ENCODE measurements around the gene ADAMTS14. TPM values are rescaled to one million over a fixed set of nuclear protein-coding genes. Genes with fewer than 3 reads are reported as not detected.

ADAMTS14 gene
- total and polyA plus RNA-seq, 8 donors: 2.4 to 10.0 (median 6.6) TPM

DNA sequence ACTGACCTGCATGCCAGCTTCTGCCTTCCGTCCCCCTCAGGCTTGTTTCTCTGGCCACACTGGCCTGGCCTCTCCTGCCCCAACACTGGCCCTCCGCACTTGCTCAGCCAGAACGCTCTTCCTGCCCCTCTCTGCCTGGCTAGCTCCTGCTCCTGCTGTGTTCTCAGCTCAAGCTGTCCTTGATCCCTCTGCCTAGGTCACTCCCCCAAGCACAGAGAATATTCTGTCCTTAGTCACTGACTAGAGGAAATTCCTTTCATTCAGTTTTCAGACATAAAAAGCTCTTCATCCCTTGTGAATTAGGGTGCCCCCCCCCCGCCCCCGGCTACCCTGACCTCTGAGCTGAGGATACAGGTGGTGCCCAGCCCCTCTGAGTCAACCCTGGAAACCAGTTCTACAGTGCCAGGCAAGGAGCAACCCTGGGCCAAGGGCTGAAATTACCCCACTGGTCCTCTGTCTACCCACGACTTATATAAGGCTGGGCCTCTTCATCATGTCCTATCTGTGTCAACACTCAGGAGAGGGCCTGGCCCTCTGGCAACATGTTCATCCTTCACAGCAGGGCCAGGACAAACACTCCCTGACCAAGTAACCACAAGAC, 136.8 kb downstream of the ADAMTS14 start:
- Histone ChIP-seq H3K4me1 (no peaks in the 10 kb centered on the region), H3K9me3 (no peaks in the 10 kb centered on the region), H3K36me3 (no peaks in the 10 kb centered on the region), H3K27me3 (no peaks in the 10 kb centered on the region), H3K4me3 (no peak overlapping the region), H3K27ac (no peak overlapping the region)
- DNase-seq (no peak), ATAC-seq (no peak)
- intact Hi-C loops (cut with DNase I): no loop called here
- TF ChIP-seq CTCF (IDR thresholded peaks at IDR 0.05): no peak

DNA sequence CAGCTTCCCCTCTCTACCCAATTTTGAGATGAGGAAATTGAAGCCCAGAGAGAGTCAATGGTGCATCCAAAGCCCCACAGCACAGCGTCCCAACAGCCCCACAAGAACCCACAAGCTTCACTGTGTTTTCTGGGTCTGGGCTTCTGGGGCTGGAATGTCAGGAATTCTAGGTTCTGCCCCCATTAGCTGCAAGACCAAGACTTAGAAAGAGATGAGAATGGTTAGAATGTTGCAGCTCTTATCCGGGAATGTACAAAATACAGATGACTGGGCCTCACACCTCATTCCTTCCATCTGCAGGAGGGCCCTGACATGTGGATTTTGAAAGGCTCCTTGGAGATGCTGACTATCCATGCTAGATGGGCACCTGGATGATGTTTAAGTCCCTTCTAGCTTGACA, 137.4 kb downstream of the ADAMTS14 start:
- Histone ChIP-seq H3K4me1 (no peaks in the 10 kb centered on the region), H3K27me3 (no peaks in the 10 kb centered on the region), H3K27ac (no peak overlapping the region), H3K4me3 (no peak overlapping the region), H3K36me3 (no peaks in the 10 kb centered on the region), H3K9me3 (no peaks in the 10 kb centered on the region)
- DNase-seq (no peak), ATAC-seq (no peak)
- TF ChIP-seq CTCF (IDR thresholded peaks at IDR 0.05): no peak
- intact Hi-C loops (cut with DNase I): loop anchor here in 1 of 2 donors (5.0 kb wide), 1 partner anchor 68 kb away; no protein-coding TSS in a partner anchor

GRCh38 chr10:70810967-70811366, 138.7 kb downstream of the ADAMTS14 start:
- intact Hi-C loops (cut with DNase I): loop anchor here in 1 of 2 donors (5.0 kb wide), 1 partner anchor 66 kb away; no protein-coding TSS in a partner anchor
- ATAC-seq: no peak
- H3K4me1 ChIP-seq: peaks cover 0 to 6% of the 10 kb centered on the region in 2 donors

GRCh38 chr10:70811881-70812280, 139.6 kb downstream of the ADAMTS14 start:
- no peak for ATAC-seq
- intact Hi-C loops (cut with DNase I): loop anchor here in 1 of 2 donors (5.0 kb wide), 1 partner anchor 65 kb away; no protein-coding TSS in a partner anchor
- Histone ChIP-seq H3K27me3 (no peaks in the 10 kb centered on the region), H3K27ac (no peak overlapping the region), H3K36me3 (no peaks in the 10 kb centered on the region), H3K4me1 (peaks cover under 1 to 10% of the 10 kb centered on the region in 2 donors), H3K4me3 (no peak overlapping the region), H3K9me3 (no peaks in the 10 kb centered on the region)
- no peak for DNase-seq
- TF ChIP-seq CTCF (IDR thresholded peaks at IDR 0.05): no peak

More at GRCh38 chr10:70810967-70811366, 138.7 kb downstream of the ADAMTS14 start:
- H3K27ac ChIP-seq: no peak overlapping the region
- no peak for TF ChIP-seq CTCF (IDR thresholded peaks at IDR 0.05)
- no peaks in the 10 kb centered on the region for H3K27me3 ChIP-seq
- no peak overlapping the region for H3K4me3 ChIP-seq
- H3K36me3 ChIP-seq: no peaks in the 10 kb centered on the region
- DNase-seq: no peak
- H3K9me3 ChIP-seq: no peaks in the 10 kb centered on the region

Other genes with a start within 250 kb of the ADAMTS14 start
- not detected for gene NODAL, start 230.8 kb upstream of the ADAMTS14 start, total RNA-seq
- gene NODAL, start 230.8 kb upstream of the ADAMTS14 start, polyA plus RNA-seq (ENCODE audit: insufficient read length in 6 of 6): 1 to 10 TPM in 2 of 6 donors, under 1 TPM in 4; 0.80 to 1.3 (median 0.93) TPM
- gene PALD1, start 193.7 kb upstream of the ADAMTS14 start, total RNA-seq: 10 to 100 TPM; 10.1 to 10.8 TPM
- 10 to 100 TPM; 21.0 to 34.5 (median 28.0) TPM for gene PALD1, start 193.7 kb upstream of the ADAMTS14 start, polyA plus RNA-seq (ENCODE audit: insufficient read length in 6 of 6)
- gene PRF1, start 69.8 kb upstream of the ADAMTS14 start, total RNA-seq: 10 to 100 TPM; 14.0 to 15.0 TPM
- gene PRF1, start 69.8 kb upstream of the ADAMTS14 start, polyA plus RNA-seq (ENCODE audit: insufficient read length in 6 of 6): 1 to 10 TPM; 2.6 to 5.7 (median 3.3) TPM
- gene TBATA, start 112.9 kb downstream of the ADAMTS14 start, total RNA-seq: not detected
- gene TBATA, start 112.9 kb downstream of the ADAMTS14 start, polyA plus RNA-seq (ENCODE audit: insufficient read length in 6 of 6): not detected
- 10 to 100 TPM; 53.8 to 60.6 TPM for gene SGPL1, start 143.4 kb downstream of the ADAMTS14 start, total RNA-seq
- gene SGPL1, start 143.4 kb downstream of the ADAMTS14 start, polyA plus RNA-seq (ENCODE audit: insufficient read length in 6 of 6): 10 to 100 TPM; 47.5 to 58.7 (median 52.6) TPM
- gene PCBD1, start 216.1 kb downstream of the ADAMTS14 start, total RNA-seq: 100 to 1,000 TPM in 1 of 2 donors, 10 to 100 TPM in 1; 91.6 to 112 TPM
- 10 to 100 TPM; 72.6 to 83.8 (median 74.7) TPM for gene PCBD1, start 216.1 kb downstream of the ADAMTS14 start, polyA plus RNA-seq (ENCODE audit: insufficient read length in 6 of 6)